HG02571 (cell line): Measurements from ENCODE around the gene DTD1.
"Not testable (repeated sequence)": the region's sequence is repeated elsewhere in the genome, so short reads cannot be mapped to it uniquely, and the experiment has no call there.

Source experiments
- ATAC-seq: cut with Tn5 transposase; IDR thresholded peaks from one replicate; pipeline ENCODE4 v1.9.1; 2021; ENCODE audit warnings: mild to moderate bottlenecking, moderate library complexity; ENCODE audit not compliant: unreplicated experiment

DTD1 gene

DNA sequence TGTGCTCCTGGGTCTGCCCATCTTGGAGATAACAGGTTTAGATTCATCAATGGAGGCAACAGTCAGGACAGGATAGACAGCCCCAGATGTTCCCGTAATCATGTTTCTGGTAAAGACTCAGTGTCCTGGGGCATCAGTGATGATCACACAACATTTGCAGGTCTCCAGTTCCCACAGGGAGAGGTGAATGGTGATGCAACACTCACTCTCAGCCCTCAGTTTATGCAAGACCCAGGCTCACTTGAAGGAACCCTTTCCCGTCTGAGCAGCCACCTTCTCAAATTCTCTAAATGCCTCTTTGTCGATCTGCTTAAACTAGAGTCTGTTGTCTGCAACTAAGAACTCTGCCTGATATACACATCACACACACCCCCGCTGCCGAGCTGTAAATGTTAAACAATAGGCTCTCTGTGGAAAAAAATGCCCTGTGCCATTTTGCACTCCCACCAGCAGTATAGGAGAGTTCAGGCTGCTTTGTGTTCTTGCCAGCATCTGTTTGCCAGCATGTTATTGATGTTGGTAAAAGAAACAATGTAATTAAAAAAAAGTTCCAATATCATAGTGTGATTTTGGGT, 195.6 kb downstream of the DTD1 start:
- ATAC-seq = no peak

DNA sequence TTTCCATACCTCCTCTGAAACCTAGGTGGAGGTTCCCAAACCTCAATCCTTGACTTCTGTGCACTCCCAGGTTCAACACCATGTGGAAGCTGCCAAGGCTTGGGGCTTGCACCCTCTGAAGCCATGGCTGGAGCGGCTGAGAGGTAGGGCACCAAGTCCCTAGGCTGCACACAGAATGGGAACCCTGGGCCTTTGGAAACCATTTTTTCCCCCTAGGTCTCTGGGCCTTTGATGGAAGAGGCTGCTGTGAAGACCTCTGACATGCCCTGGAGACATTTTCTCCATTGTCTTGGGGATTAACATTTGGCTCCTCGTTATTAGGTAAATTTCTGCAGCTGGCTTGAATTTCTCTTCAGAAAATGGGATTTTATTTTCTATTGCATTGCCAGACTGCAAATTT, 199.2 kb downstream of the DTD1 start:
- not testable (repeated sequence) for ATAC-seq

DNA sequence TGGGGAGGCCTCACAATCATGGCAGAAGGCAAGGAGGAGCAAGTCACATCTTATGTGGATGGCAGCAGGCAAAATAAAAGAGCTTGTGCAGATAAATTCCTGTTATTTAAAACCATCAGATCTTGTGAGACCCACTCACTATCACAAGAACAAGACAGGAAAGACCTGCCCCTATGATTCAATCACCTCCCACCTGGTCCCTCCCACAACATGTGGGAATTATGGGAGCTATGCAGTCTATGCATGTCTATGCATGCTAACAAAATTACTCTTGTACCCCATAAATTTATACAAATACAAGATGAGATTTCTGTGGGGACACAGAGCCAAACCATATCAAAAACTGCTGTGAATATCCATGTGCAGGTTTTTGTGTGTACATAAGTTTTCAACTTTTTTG, 200.2 kb downstream of the DTD1 start:
- ATAC-seq = no peak

DNA sequence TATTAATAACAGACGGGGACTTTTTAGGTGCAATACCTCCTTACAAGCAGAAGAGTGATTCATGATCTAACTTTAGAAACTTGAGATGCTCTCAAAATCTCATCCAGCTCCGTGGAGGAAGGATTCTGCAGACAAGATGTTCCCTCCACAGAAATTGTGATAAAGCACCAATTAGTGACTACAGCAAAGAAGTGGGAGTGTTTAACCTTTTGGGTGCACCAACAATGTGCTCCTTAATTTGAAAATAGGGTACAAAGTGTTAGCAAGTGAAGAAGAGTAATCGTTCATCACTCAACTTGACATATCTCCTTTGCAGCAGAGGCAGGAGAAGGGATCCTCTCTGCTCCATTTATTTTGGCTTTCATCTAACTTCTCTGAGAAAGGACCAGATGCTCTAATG, 202.9 kb downstream of the DTD1 start:
- ATAC-seq = no peak

DNA sequence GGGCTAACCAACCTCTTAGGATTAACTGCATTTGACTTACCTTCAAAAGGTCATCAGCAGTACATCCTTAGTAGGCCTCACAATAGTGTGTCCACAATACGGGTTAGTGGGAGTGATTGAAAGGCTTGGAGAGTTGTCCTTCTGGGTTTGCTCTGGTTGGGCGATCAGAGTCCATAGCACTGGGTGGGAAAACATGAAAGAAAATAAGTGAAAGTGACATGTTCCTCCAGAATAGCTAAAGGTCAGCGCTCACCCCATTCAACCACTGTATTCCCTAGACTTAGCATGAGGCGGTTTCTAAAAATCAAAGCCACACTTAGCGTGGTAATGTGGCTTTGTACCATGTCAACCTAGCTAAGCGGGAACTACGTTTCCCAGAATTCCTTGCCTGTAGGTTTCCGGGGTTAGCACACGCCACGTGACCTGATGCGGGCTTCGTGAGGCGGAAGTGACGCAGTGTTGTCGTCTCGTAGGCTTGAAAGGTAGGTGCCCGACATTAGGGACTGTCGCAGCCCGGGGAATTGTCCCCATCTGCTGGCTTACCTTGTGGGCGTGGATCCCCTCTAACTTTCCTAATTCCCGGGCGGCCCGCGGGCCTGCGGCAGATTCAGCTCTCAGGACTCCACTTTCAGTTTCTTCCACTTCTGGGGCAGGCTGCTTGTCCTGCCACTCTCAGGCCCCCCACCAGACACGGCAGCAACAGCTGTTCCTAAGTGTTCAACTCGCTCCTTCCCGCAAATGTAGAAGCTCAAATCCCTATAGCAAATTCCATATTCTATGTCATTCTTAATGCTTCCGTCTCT, 206.0 kb downstream of the DTD1 start:
- ATAC-seq = peak; percentile 99

DNA sequence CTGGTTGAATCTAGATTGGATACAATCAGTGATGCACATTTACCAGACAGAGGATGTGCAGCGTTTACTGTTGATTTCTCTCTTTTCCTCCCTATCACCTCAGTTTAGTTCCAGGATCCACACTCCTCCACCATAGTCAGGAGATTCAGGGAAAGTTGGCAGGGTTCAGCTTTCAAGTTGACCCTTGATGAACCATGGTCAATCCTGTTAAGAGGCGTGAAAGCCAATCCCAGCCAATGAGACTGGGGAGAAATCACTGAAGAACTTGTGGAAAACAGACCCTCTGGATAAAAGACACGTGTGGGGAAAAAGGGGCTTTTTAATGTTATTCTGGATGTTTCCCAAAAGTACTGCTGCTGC, 206.6 kb downstream of the DTD1 start:
- ATAC-seq = no peak

DNA sequence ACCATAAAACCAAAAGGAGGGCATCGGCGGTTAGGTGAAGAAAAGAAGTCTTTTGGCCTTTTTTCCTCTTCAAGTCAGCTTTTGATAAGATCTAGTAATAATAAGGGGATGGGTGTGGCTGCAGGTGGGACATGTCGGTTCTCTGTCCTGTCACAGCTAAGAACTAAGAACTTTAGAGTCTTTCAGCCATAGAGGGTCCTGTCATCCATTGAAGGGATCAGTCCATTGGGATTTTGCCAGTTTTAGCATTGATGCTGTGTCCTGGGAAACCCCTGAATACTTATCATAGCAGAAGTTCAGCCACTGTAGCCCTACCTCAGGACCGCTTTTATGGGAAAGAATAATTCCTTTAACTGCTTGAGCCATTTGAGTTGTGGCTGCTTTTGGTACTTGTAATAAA, 207.5 kb downstream of the DTD1 start:
- ATAC-seq = no peak

DNA sequence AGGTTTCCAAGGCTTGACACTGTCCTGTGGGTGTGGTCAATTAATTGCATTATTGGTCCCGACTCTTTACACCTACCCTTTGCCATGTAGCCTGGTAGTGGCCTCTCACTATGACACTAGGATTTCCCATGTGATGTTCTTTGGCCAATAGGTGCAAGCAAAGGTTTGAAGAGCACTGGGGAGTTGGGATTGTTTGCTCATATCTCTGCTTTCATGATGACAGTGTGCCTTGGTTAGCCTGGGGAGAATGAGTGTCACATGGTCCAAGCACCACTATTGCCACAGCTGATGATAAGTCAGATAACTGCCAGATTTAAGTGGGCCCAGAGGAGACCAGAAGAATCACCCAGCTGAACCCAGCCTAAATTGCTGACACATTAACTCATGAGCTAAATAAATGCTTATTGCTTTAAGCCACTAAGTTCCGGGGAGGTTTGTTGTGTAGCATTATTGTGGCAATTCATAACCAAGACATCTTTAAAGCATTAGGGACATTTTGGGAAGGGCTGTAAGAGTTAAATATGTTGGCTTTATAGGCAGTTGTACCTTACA, 208.5 kb downstream of the DTD1 start:
- no peak for ATAC-seq

DNA sequence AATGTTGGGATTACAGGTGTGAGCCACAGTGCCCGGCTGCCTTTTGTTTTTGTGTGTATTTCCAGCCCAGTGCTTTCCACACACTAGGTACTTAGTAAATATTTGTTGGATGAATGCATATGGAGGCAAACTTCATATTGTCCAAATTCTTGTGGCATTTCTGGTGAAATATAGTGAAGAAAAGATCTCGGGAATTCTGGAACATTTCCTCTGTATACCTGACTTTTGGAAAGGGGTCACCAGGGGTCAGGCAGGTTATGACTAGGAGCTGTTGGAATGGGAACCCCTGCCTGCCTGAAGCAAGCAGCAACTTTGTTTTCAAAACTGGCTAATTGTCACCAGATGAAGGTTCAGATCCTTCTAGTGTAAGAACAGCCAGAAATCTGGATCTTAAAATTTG, 213.7 kb downstream of the DTD1 start:
- ATAC-seq = no peak

DNA sequence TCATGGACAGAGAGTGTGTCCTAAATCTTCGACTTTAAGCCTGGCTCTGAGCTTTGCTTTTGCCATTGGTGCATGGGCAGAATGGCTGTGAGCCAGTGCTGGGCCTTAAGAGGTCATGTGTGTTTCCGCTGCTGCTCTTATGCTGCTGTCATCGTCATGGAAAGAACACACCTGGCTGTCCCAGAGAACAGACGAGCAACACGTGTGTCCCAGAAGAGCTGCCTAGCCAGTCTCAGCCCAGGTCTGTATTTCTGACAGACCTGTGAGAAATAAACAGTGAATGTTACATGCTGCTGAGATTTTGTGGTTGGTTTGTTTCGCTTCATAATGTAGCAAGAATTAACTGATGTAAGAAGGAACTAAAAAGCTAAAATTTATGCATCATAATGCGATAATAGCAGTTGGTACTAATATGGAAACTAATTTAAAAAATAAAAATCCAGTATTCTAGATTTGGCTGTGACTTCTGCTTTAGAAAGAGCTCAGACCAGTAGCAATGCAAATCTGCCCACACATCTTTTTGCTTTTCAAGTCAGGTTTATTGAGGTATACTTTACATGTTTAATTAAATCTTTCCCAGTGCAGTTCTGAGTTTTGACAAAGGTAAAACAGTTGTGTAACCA, 214.3 kb downstream of the DTD1 start:
- no peak for ATAC-seq

DNA sequence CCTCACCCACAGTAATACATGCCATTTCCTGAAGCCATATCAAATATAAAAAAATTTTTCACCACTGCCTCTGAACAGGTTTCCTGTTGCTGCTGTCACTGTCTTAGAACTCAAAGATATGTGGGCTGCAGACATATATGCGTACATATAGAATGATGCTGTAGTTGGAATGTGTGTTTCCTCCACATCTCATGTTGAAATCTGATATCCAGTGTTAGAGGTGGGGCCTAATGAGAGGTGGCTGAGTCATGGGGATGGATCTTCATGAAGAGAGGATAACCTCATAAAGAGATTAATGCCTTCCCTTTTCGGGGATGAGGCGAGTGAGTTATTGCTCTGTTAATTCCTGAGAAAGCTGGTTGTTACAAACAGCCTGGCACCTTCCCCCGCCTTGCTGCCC, 218.0 kb downstream of the DTD1 start:
- no peak for ATAC-seq

DNA sequence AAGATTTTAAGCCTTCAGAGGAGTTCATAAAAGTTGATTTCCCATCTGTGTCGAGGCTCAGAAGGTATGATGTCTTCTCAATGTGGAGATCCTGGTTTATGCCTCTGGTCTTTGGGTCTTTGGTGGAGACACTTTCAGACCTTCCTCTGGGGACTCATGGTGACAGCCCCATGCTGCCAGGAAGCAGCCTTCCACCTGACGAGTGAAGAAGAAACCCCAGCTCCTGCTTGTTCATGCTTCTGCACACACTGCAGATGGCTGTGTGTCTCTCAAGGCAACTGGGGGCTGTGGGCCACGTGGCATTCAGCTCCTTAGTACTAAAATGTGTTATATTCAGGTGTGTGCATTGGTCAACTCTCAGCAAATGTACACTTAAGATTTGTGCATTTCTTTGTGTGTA, 220.9 kb downstream of the DTD1 start:
- no peak for ATAC-seq

DNA sequence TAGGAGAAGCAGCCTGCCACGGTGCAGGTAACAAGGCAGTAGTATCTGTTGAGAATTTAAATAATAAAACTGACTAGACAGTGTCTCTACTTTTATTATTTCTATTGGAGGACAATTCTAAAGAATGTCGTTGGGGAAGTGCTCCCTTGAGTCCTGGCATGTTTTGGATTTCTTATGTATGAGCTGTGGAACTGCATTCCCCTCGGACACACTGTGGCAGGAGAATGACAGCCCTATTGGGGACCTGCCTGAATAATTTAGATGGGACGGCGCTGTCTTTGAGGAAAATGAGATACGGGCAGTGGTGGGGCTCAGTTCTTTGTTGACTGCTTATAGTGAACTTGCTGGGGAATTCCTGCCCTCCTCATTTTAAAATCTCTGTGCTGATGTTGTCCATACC, 223.3 kb downstream of the DTD1 start:
- no peak for ATAC-seq

DNA sequence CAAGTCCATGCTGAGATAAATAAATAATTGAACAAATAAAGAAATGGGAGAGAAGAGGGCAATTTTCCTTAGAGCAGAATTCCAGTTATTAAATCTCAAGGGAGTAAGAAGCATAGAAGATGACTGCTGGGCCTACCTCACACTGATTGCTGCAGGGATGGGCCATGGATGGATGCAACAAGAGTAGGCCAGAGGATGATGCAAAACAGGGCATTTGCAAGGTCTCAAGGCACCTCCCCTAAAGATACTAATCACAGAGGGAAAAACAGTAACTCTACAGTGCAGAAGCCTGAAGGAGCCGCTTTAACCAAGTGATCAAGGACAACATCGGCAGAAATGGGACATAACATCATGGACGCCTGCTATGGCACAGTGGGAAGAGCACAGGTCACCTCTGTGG, 224.1 kb downstream of the DTD1 start:
- no peak for ATAC-seq

DNA sequence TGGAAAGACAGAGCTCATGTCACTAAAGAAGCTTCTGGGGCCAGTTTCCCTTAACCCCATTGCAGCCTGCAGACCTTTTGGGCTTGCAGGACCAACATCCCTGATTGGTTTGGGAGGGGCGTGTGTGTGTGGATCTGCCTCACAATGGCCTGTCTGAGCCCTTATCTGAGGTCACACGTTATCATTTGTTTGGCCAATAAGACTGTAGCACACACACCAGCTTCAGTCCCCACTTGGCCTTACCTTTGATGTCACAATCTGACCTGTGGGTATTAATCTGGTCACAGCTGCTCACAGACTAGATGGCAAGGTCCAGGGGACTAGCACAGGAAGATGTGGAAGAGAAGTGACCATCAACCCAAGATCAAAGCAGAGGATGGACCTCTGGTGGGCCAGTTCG, 225.6 kb downstream of the DTD1 start, which contains the start of gene SCP2D1:
Gene SCP2D1 (plus strand): TSS at position 301 of the 400 bp plus-strand sequence. CDS start 33 bp downstream, at position 334.
- ATAC-seq = no peak

DNA sequence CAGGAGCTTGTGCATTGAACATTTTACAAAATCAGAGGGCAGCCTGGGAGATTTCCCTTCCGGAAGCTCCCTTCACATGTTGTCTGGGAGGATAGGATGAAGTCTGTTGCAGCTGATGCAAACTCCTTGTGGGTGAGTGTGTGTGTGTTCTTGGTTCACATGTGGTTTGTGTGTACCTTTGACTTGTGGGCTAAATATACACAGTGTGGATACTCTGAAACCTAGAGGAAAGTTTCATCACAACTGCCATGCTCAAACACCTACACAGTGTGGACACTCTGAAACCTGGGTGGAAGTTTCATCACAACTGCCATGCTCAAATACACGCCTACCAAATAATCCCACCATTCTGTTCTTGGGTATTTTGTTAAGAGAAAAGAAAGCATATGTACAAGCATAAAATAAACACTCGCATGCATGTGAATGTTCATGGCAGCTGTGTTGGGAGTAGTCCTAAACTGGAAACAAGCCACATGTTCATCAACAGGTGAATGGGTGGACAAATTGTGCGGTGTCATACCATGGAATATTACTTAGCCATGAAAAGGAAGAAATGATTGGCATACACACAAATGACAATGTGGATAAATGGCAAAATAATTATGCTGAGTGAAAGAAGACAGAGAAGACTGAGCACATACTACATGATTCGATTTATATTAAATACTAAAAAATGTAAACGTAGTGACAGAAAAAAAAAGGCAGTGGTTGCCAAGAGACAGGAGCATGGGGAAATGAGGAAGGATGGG, 227.5 kb downstream of the DTD1 start:
- ATAC-seq = no peak
